K562 (cell line): ENCODE data around the gene STYXL1. TPM values are rescaled to one million over a fixed set of nuclear protein-coding genes. Genes with fewer than 3 reads are reported as not detected.
A peak's percentile ranks its signal among the peaks of the same experiment; 100 is the strongest.

Experiments
- LARP7 ChIP-seq: fragments of 450-650 bp; IDR thresholded peaks from 2 replicates; pipeline ENCODE4 v1.6.1; 2016
- RCOR1 ChIP-seq, 2 experiments: IDR thresholded peaks; 2 replicates each; pipeline ENCODE4 v1.6.1; 2012; ENCODE audit warnings: low read depth in 2 of 2, low read length in 2 of 2, borderline replicate concordance in 1 of 2, improper control_type of control experiment in 1 of 2
- SREBF2 ChIP-seq: sonication (generic); formaldehyde crosslinking; IDR thresholded peaks from 2 replicates; pipeline ENCODE4 v1.4.0; 2020; ENCODE audit warnings: mild to moderate bottlenecking, missing genetic modification reagents
- ZEB2 ChIP-seq: fragments of 450-650 bp; IDR thresholded peaks from 2 replicates; pipeline ENCODE4 v1.6.1; 2016
- ZNF766 ChIP-seq: fragments of 200-800 bp; sonication (Bioruptor generic); conservative IDR thresholded peaks from 2 replicates; pipeline ENCODE4 v1.6.1; 2016; ENCODE audit warnings: missing genetic modification characterization, missing compliant biosample characterization
- polyA plus RNA-seq, 8 experiments: library from polyadenylated mRNA; depleted of rRNA in 4 of 8; stranded (reverse) in 5 of 8; unstranded in 3 of 8; fragments of >200 nt; fragmentation: Nextera tagmentation in 2 of 8; fragmentation: Illumina TruSeq in 1 of 8; extraction: Ambion mirVana in 2 of 8; extraction: Trizol in 1 of 8; gene quantifications; 2 replicates each; pipeline versions ENCODE4 v1.2.1 to v1.2.3, GENCODE V29; 2011 to 2014; ENCODE audit warnings: inconsistent platforms in 1 of 8, missing spikeins in 1 of 8
- total RNA-seq, 7 experiments: library from RNA; depleted of rRNA in 6 of 7; stranded (reverse); fragments of >200 nt in 6 of 7; fragmentation: Illumina TruSeq in 2 of 7; extraction: Trizol in 2 of 7; gene quantifications; 2 replicates each; pipeline versions ENCODE4 v1.2.1 to v1.2.3, GENCODE V29; 2011 to 2021; ENCODE audit warnings: low replicate concordance in 1 of 7
- TF ChIP-seq, protein P1 (sequence below): fragments of 200-600 bp; sonication (generic); IDR thresholded peaks from one replicate; pipeline ENCODE4 v1.6.1; 2012; ENCODE audit warnings: mild to moderate bottlenecking, low read depth, low read length, inconsistent platforms
- TF ChIP-seq, protein P2 (sequence below): sonication (generic); formaldehyde crosslinking; IDR thresholded peaks from 2 replicates; pipeline ENCODE4 v1.8.1; 2022; ENCODE audit warnings: missing genetic modification reagents
- TF ChIP-seq, protein P3 (sequence below): fragments of 250-450 bp; sonication (Bioruptor Pico); IDR thresholded peaks from 2 replicates; pipeline ENCODE4 v1.8.0; 2022; ENCODE audit warnings: moderate library complexity, mild to moderate bottlenecking, inconsistent platforms
- TF ChIP-seq, protein P4 (sequence below): fragments of 450-650 bp; formaldehyde crosslinking; IDR thresholded peaks from 2 replicates; pipeline ENCODE4 v1.4.0; 2020; ENCODE audit warnings: mild to moderate bottlenecking
- TF ChIP-seq, protein P5 (sequence below): fragments of 200-800 bp; sonication (Bioruptor generic); IDR thresholded peaks from 2 replicates; pipeline ENCODE4 v1.6.1; 2017; ENCODE audit warnings: missing genetic modification characterization, missing compliant biosample characterization

Gene STYXL1
- total and polyA plus RNA-seq, 9 of the 15 experiments (the other 6 are each of a cell fraction or from before 2014, with no cell fraction given), result 36.5 to 97.2 (median 49.9) TPM

DNA sequence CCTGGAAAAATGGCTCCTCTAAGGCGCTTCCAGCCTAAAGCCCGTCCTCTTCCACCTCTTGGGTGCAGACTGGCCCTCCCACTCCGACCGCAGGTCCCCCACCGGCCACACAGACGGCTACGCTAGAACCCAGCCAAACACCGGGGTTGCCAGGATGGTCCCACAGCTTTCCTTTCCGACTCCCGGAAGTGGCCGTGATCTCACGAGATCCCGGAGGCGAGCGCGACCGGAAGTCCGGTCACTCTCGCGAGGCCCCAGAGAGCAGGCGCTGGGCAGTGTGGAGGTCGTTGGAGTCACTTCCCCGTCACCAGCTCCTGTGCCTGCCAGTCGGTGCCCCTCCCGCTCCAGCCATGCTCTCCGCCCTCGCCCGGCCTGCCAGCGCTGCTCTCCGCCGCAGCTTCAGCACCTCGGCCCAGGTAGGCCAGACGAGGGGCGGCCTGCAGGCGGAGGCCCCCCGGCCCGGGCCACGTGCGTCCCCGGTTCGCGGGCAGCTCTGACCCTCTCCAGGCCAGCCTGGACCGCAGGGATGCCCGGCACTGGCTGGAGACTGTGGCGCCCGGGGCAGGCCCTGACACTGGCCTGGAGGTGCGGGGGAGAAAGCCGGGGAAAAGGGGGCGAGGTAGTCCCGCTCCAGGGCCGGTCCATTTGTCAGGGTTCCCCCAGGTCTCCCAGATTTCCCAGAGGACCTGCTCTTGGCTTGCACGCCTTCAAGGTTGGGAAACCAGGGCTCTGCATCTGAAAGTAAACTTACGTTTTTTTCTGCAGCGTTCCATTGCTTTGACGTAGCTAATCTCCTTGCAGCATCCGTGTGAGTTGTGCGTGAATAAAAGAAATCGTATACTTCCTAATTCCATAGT is at the start of gene STYXL1, which contains the start of gene MDH2 (continued):
- TF ChIP-seq, protein P1, sequence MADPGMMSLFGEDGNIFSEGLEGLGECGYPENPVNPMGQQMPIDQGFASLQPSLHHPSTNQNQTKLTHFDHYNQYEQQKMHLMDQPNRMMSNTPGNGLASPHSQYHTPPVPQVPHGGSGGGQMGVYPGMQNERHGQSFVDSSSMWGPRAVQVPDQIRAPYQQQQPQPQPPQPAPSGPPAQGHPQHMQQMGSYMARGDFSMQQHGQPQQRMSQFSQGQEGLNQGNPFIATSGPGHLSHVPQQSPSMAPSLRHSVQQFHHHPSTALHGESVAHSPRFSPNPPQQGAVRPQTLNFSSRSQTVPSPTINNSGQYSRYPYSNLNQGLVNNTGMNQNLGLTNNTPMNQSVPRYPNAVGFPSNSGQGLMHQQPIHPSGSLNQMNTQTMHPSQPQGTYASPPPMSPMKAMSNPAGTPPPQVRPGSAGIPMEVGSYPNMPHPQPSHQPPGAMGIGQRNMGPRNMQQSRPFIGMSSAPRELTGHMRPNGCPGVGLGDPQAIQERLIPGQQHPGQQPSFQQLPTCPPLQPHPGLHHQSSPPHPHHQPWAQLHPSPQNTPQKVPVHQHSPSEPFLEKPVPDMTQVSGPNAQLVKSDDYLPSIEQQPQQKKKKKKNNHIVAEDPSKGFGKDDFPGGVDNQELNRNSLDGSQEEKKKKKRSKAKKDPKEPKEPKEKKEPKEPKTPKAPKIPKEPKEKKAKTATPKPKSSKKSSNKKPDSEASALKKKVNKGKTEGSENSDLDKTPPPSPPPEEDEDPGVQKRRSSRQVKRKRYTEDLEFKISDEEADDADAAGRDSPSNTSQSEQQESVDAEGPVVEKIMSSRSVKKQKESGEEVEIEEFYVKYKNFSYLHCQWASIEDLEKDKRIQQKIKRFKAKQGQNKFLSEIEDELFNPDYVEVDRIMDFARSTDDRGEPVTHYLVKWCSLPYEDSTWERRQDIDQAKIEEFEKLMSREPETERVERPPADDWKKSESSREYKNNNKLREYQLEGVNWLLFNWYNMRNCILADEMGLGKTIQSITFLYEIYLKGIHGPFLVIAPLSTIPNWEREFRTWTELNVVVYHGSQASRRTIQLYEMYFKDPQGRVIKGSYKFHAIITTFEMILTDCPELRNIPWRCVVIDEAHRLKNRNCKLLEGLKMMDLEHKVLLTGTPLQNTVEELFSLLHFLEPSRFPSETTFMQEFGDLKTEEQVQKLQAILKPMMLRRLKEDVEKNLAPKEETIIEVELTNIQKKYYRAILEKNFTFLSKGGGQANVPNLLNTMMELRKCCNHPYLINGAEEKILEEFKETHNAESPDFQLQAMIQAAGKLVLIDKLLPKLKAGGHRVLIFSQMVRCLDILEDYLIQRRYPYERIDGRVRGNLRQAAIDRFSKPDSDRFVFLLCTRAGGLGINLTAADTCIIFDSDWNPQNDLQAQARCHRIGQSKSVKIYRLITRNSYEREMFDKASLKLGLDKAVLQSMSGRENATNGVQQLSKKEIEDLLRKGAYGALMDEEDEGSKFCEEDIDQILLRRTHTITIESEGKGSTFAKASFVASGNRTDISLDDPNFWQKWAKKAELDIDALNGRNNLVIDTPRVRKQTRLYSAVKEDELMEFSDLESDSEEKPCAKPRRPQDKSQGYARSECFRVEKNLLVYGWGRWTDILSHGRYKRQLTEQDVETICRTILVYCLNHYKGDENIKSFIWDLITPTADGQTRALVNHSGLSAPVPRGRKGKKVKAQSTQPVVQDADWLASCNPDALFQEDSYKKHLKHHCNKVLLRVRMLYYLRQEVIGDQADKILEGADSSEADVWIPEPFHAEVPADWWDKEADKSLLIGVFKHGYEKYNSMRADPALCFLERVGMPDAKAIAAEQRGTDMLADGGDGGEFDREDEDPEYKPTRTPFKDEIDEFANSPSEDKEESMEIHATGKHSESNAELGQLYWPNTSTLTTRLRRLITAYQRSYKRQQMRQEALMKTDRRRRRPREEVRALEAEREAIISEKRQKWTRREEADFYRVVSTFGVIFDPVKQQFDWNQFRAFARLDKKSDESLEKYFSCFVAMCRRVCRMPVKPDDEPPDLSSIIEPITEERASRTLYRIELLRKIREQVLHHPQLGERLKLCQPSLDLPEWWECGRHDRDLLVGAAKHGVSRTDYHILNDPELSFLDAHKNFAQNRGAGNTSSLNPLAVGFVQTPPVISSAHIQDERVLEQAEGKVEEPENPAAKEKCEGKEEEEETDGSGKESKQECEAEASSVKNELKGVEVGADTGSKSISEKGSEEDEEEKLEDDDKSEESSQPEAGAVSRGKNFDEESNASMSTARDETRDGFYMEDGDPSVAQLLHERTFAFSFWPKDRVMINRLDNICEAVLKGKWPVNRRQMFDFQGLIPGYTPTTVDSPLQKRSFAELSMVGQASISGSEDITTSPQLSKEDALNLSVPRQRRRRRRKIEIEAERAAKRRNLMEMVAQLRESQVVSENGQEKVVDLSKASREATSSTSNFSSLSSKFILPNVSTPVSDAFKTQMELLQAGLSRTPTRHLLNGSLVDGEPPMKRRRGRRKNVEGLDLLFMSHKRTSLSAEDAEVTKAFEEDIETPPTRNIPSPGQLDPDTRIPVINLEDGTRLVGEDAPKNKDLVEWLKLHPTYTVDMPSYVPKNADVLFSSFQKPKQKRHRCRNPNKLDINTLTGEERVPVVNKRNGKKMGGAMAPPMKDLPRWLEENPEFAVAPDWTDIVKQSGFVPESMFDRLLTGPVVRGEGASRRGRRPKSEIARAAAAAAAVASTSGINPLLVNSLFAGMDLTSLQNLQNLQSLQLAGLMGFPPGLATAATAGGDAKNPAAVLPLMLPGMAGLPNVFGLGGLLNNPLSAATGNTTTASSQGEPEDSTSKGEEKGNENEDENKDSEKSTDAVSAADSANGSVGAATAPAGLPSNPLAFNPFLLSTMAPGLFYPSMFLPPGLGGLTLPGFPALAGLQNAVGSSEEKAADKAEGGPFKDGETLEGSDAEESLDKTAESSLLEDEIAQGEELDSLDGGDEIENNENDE, result no peak
- TF ChIP-seq SREBF2 (CRISPR knock-in tag) (no peak), RCOR1 (IDR thresholded peaks at IDR 0.05; ENCODE audit: borderline replicate concordance in 1 of 2, low read depth in 2 of 2, low read length in 2 of 2) (peak in 1 of 2 experiments; percentile 48; a peak in 1 of 4 replicates), ZNF766 (CRISPR knock-in tag) (no peak; the same call in 1 of the 2 replicates), ZEB2 (peak; percentile 55; the same call in 1 of the 2 replicates), LARP7 (no peak)
- TF ChIP-seq, protein P2, sequence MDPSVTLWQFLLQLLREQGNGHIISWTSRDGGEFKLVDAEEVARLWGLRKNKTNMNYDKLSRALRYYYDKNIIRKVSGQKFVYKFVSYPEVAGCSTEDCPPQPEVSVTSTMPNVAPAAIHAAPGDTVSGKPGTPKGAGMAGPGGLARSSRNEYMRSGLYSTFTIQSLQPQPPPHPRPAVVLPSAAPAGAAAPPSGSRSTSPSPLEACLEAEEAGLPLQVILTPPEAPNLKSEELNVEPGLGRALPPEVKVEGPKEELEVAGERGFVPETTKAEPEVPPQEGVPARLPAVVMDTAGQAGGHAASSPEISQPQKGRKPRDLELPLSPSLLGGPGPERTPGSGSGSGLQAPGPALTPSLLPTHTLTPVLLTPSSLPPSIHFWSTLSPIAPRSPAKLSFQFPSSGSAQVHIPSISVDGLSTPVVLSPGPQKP (CRISPR knock-in tag), result no peak
- TF ChIP-seq, protein P3, sequence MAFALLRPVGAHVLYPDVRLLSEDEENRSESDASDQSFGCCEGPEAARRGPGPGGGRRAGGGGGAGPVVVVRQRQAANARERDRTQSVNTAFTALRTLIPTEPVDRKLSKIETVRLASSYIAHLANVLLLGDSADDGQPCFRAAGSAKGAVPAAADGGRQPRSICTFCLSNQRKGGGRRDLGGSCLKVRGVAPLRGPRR, result no peak
- TF ChIP-seq, protein P4, sequence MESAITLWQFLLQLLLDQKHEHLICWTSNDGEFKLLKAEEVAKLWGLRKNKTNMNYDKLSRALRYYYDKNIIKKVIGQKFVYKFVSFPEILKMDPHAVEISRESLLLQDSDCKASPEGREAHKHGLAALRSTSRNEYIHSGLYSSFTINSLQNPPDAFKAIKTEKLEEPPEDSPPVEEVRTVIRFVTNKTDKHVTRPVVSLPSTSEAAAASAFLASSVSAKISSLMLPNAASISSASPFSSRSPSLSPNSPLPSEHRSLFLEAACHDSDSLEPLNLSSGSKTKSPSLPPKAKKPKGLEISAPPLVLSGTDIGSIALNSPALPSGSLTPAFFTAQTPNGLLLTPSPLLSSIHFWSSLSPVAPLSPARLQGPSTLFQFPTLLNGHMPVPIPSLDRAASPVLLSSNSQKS (CRISPR knock-in tag), result no peak
- TF ChIP-seq, protein P5, sequence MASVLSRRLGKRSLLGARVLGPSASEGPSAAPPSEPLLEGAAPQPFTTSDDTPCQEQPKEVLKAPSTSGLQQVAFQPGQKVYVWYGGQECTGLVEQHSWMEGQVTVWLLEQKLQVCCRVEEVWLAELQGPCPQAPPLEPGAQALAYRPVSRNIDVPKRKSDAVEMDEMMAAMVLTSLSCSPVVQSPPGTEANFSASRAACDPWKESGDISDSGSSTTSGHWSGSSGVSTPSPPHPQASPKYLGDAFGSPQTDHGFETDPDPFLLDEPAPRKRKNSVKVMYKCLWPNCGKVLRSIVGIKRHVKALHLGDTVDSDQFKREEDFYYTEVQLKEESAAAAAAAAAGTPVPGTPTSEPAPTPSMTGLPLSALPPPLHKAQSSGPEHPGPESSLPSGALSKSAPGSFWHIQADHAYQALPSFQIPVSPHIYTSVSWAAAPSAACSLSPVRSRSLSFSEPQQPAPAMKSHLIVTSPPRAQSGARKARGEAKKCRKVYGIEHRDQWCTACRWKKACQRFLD, result no peak
